Naive thymus-derived CD4-positive, alpha-beta T cell (primary cell): ENCODE measurements around the gene ABCA2. TPM values are rescaled to one million over a fixed set of nuclear protein-coding genes. Genes with fewer than 3 reads are reported as not detected.

Experiments used
- ATAC-seq: fragments of 150-1000 bp; cut with Tn5 transposase; 2 replicates; pipeline ENCODE4 v1.10.0; 2021; ENCODE audit warnings: mild to moderate bottlenecking, moderate library complexity
- CTCF ChIA-PET: fragments of 350-600 bp; sonication (Branson Sonifier 250); formaldehyde crosslinking; loops from one replicate; lab custom pipeline; 2021; ENCODE audit warnings: antibody characterized with exemption; lab: Charles Lee
- POLR2A ChIA-PET: fragments of 350-600 bp; sonication (Branson Sonifier 250); formaldehyde crosslinking; loops from one replicate; lab custom pipeline; 2021; ENCODE audit warnings: antibody characterized with exemption, inconsistent platforms; lab: Charles Lee
- DNase-seq, 9 donors: peaks; one replicate each; pipeline versions ENCODE4 v3.0.0 to v3.0.0-alpha.2; 2020 to 2022; ENCODE audit warnings: mixed read lengths in 1 of 9
- H3K27ac ChIP-seq: one replicate; pipeline ENCODE4 v1.7.0; 2013; ENCODE audit warnings: mild to moderate bottlenecking, low read depth, low read length, moderate library complexity
- H3K27me3 ChIP-seq, 2 donors: one replicate each; pipeline ENCODE4 v1.7.0; 2013; ENCODE audit warnings: low read length in 2 of 2, mild to moderate bottlenecking in 2 of 2, moderate library complexity in 2 of 2; ENCODE audit not compliant: control insufficient read depth in 2 of 2, insufficient read depth in 2 of 2
- H3K36me3 ChIP-seq, 3 experiments: 1 replicate in 2 of 3; 2 replicates in 1 of 3; pipeline ENCODE4 v1.7.0; 2013; ENCODE audit warnings: low read length in 3 of 3, mild to moderate bottlenecking in 3 of 3, moderate library complexity in 1 of 3; ENCODE audit not compliant: insufficient read depth in 3 of 3, control insufficient read depth in 2 of 3
- H3K4me1 ChIP-seq, 2 donors: one replicate each; pipeline ENCODE4 v1.7.0; 2013; ENCODE audit warnings: low read length in 2 of 2, mild to moderate bottlenecking in 2 of 2, moderate library complexity in 1 of 2; ENCODE audit not compliant: control insufficient read depth in 2 of 2, insufficient read depth in 2 of 2
- H3K4me3 ChIP-seq: 2 replicates; pipeline ENCODE4 v1.7.0; 2013; ENCODE audit warnings: mild to moderate bottlenecking, low read length
- H3K9me3 ChIP-seq, 3 experiments: 1 replicate in 2 of 3; 2 replicates in 1 of 3; pipeline ENCODE4 v1.7.0; 2013; ENCODE audit warnings: low read length in 3 of 3; ENCODE audit not compliant: control insufficient read depth in 2 of 3
- H3K27ac Mint-ChIP-seq, 9 donors: one replicate each; pipeline ENCODE4 v1.8.0; 2020 to 2022; ENCODE audit warnings: mixed read lengths in 9 of 9, mild to moderate bottlenecking in 8 of 9, moderate library complexity in 5 of 9, inconsistent platforms in 2 of 9
- H3K27me3 Mint-ChIP-seq, 5 donors: one replicate each; pipeline ENCODE4 v1.8.0; 2021 to 2022; ENCODE audit warnings: mixed read lengths in 5 of 5, mild to moderate bottlenecking in 1 of 5
- H3K36me3 Mint-ChIP-seq, 5 donors: one replicate each; pipeline ENCODE4 v1.8.0; 2020 to 2022; ENCODE audit warnings: mixed read lengths in 5 of 5, mild to moderate bottlenecking in 3 of 5, inconsistent platforms in 1 of 5
- H3K4me1 Mint-ChIP-seq, 7 donors: one replicate each; pipeline ENCODE4 v1.8.0; 2020 to 2022; ENCODE audit warnings: mixed read lengths in 7 of 7, mild to moderate bottlenecking in 3 of 7, inconsistent platforms in 1 of 7
- H3K4me3 Mint-ChIP-seq, 10 donors: one replicate each; pipeline ENCODE4 v1.8.0; 2020 to 2022; ENCODE audit warnings: mild to moderate bottlenecking in 10 of 10, mixed read lengths in 10 of 10, moderate library complexity in 6 of 10, inconsistent platforms in 2 of 10
- H3K9me3 Mint-ChIP-seq, 11 donors: one replicate each; pipeline ENCODE4 v1.8.0; 2020 to 2022; ENCODE audit warnings: mixed read lengths in 11 of 11, mild to moderate bottlenecking in 4 of 11, inconsistent platforms in 1 of 11, moderate library complexity in 1 of 11
- intact Hi-C, 2 donors: fragments of 100-400 bp; cut with micrococcal nuclease; formaldehyde crosslinking; loops; one replicate each; pipeline ENCODE4 v1.15.1; 2023
- polyA plus RNA-seq, 2 donors: library from polyadenylated mRNA; unstranded; fragments of 300-500 nt; fragmentation: Illumina TruSeq; gene quantifications; one replicate each; pipeline ENCODE4 v1.2.3, GENCODE V29; 2021
- total RNA-seq, 6 experiments: library from RNA in 5 of 6; stranded (reverse) in 5 of 6; gene quantifications; 1 replicate in 5 of 6; 2 replicates in 1 of 6; pipeline ENCODE4 v1.2.3 and lab custom pipeline; 2021 to 2026

ABCA2 gene
- total and polyA plus RNA-seq, 7 experiments from 2014 or later = 1.8 to 112 (median 25.1) TPM

DNA sequence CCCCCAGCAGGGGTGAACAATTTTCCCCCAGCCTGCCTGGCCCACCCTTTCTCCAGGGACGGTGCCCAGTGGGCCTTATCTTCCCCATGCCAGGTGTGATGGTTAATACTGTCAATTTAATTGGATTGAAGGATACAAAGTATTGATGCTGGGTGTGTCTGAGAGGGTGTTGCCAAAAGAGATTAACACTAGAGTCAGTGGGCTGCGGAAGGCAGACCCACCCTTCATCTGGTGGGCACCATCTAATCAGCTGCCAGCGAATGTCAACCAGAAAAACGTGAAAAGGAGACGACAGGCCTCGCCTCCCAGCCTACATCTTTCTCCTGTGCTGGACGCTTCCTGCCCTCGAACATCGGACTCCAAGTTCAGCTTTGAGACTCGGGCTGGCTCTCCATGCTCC lies 9.4 kb upstream of the ABCA2 start:
- no peak overlapping the region for H3K4me3 ChIP-seq
- DNase-seq (no peak), ATAC-seq (no peak)
- H3K4me1 ChIP-seq = peaks cover 13 to 20% of the 10 kb centered on the region in 2 donors
- Mint-ChIP-seq H3K36me3 (no peaks in the 10 kb centered on the region), H3K4me3 (no peak overlapping the region), H3K9me3 (no peaks in the 10 kb centered on the region), H3K27me3 (peaks cover 0 to 4% (median 0%) of the 10 kb centered on the region in 5 donors), H3K27ac (no peak overlapping the region), H3K4me1 (peaks cover 11 to 23% (median 12%) of the 10 kb centered on the region in 7 donors)
- intact Hi-C loops = no loop called here
- ChIA-PET CTCF (no interaction called here), POLR2A (interaction anchor here (0.5 to 0.6 kb wide), 2 partner anchors 10 to 19 kb away, joined by 3 to 4 read pairs; no protein-coding TSS in a partner anchor)
- H3K9me3 ChIP-seq = no peaks in the 10 kb centered on the region
- H3K27ac ChIP-seq = no peak overlapping the region
- H3K36me3 ChIP-seq = no peaks in the 10 kb centered on the region
- H3K27me3 ChIP-seq = no peaks in the 10 kb centered on the region

DNA sequence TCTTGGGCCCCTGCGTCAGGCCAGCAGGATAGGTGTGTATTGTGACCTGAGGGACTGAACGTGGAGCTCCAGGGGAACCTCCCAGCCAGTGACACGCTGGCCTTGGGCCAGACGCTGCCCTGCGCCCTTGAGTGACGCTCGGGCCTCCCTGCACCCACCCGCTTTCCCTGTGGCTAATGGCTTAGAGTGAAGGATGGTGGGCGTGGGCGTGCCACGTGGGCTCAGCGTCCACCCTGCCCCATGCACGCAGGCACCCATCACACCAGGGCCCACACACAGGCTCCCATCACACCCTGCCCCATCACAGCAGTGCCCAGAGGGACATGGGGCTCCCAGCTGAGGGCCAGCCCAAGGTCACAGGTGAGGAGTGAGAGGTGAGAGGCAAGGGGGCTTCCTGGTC lies 9.0 kb upstream of the ABCA2 start:
- Mint-ChIP-seq H3K4me1 (peaks cover 11 to 25% (median 12%) of the 10 kb centered on the region in 7 donors), H3K36me3 (no peaks in the 10 kb centered on the region), H3K27ac (no peak overlapping the region), H3K9me3 (no peaks in the 10 kb centered on the region), H3K27me3 (peaks cover 0 to 4% (median 0%) of the 10 kb centered on the region in 5 donors), H3K4me3 (no peak overlapping the region)
- H3K9me3 ChIP-seq = no peaks in the 10 kb centered on the region
- CTCF ChIA-PET = interaction anchor here (1.1 to 3.5 kb wide), 2 partner anchors 10 to 249 kb away, joined by 4 to 49 read pairs; partner anchors contain the start of gene TMEM141
- POLR2A ChIA-PET = interaction anchor here (0.5 kb wide), 1 partner anchor 20 kb away, joined by 4 read pairs; no protein-coding TSS in a partner anchor
- peaks cover 17 to 22% of the 10 kb centered on the region in 2 donors for H3K4me1 ChIP-seq
- H3K27me3 ChIP-seq = no peaks in the 10 kb centered on the region
- no peaks in the 10 kb centered on the region for H3K36me3 ChIP-seq
- intact Hi-C loops = no loop called here
- ATAC-seq = no peak
- H3K27ac ChIP-seq = no peak overlapping the region
- H3K4me3 ChIP-seq = no peak overlapping the region
- no peak for DNase-seq

DNA sequence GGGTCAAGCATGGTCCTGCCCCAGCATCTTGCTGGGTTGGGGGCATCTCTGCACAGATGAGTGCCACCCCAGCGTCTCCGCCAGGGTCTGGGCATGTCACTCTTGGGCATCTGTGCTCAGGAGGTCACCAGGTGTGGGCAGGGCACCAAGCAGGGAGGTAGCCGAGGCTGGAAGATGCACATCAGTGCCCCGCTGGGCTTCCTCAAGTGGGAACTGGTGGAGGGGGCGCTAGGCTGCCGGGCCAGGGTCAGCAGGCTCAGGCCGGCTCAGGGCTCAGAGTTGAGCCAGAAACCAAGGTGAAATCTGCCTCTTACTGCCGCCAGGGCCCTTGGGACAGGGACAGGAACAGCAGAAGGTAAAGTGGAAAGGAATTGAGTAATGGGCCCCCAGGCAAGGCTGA lies 7.9 kb upstream of the ABCA2 start:
- Mint-ChIP-seq H3K27ac (no peak overlapping the region), H3K4me1 (peaks cover 11 to 29% (median 16%) of the 10 kb centered on the region in 7 donors), H3K9me3 (no peaks in the 10 kb centered on the region), H3K36me3 (no peaks in the 10 kb centered on the region), H3K4me3 (no peak overlapping the region), H3K27me3 (peaks cover 0 to 4% (median 0%) of the 10 kb centered on the region in 5 donors)
- ChIA-PET CTCF (interaction anchor here (0.9 to 3.5 kb wide), 9 partner anchors 9 to 276 kb away, joined by 3 to 49 read pairs (median 4); partner anchors contain the start of genes RABL6 and TMEM141), POLR2A (interaction anchor here (1.0 to 1.5 kb wide), 5 partner anchors 9 to 248 kb away, joined by 3 to 7 read pairs (median 3); partner anchors contain the start of gene FBXW5)
- Histone ChIP-seq H3K4me3 (no peak overlapping the region), H3K36me3 (no peaks in the 10 kb centered on the region), H3K4me1 (peaks cover 28 to 33% of the 10 kb centered on the region in 2 donors), H3K9me3 (no peaks in the 10 kb centered on the region), H3K27me3 (no peaks in the 10 kb centered on the region), H3K27ac (no peak overlapping the region)
- DNase-seq (no peak), ATAC-seq (no peak)
- intact Hi-C loops = loop anchor here (1.0 to 2.0 kb wide), 5 partner anchors 32 to 249 kb away; partner anchors contain the start of genes AJM1 (in 1 of the 2), C8G (in 1 of the 2) and FBXW5 (in 1 of the 2)

DNA sequence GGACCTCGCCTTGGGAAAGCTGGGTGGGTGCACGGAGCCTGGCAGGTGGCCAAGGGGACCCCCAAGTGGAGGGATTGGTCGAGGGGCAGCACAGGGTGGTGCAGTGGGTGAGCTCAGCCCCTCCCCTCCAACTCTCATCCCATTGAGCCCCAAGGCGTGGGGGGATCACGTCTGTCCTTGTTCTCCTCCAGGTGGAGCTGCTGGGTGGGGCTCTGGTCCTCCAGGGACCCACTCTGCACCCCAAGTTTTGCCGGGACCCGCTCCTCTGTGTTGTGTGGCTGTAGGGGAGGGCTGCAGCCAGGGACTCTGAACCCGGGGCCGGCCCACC lies 7.4 kb upstream of the ABCA2 start:
- Mint-ChIP-seq H3K27me3 (peaks cover 0 to 4% (median 0%) of the 10 kb centered on the region in 5 donors), H3K4me3 (peak overlapping the region in 5 of 10 donors; percentile 55 to 81 (median 65)), H3K27ac (peak overlapping the region in 1 of 9 donors; percentile 85), H3K4me1 (peaks cover 11 to 33% (median 21%) of the 10 kb centered on the region in 7 donors), H3K36me3 (no peaks in the 10 kb centered on the region), H3K9me3 (no peaks in the 10 kb centered on the region)
- H3K27ac ChIP-seq = no peak overlapping the region
- H3K36me3 ChIP-seq = no peaks in the 10 kb centered on the region
- intact Hi-C loops = loop anchor here (1.0 to 2.0 kb wide), 5 partner anchors 31 to 248 kb away; partner anchors contain the start of genes AJM1 (in 1 of the 2), C8G (in 1 of the 2) and FBXW5 (in 1 of the 2)
- H3K4me1 ChIP-seq = peaks cover 33 to 38% of the 10 kb centered on the region in 2 donors
- ATAC-seq = no peak
- ChIA-PET POLR2A (interaction anchor here (0.6 to 1.5 kb wide), 12 partner anchors 9 to 248 kb away, joined by 3 to 7 read pairs (median 3); partner anchors contain the start of genes FBXW5 and MAN1B1), CTCF (interaction anchor here (0.8 to 3.5 kb wide), 17 partner anchors 9 to 275 kb away, joined by 3 to 49 read pairs (median 4); partner anchors contain the start of genes AJM1, RABL6 and TMEM141)
- no peak overlapping the region for H3K4me3 ChIP-seq
- H3K9me3 ChIP-seq = no peaks in the 10 kb centered on the region
- DNase-seq = peak in 1 of 9 donors; percentile 22
- H3K27me3 ChIP-seq = no peaks in the 10 kb centered on the region

DNA sequence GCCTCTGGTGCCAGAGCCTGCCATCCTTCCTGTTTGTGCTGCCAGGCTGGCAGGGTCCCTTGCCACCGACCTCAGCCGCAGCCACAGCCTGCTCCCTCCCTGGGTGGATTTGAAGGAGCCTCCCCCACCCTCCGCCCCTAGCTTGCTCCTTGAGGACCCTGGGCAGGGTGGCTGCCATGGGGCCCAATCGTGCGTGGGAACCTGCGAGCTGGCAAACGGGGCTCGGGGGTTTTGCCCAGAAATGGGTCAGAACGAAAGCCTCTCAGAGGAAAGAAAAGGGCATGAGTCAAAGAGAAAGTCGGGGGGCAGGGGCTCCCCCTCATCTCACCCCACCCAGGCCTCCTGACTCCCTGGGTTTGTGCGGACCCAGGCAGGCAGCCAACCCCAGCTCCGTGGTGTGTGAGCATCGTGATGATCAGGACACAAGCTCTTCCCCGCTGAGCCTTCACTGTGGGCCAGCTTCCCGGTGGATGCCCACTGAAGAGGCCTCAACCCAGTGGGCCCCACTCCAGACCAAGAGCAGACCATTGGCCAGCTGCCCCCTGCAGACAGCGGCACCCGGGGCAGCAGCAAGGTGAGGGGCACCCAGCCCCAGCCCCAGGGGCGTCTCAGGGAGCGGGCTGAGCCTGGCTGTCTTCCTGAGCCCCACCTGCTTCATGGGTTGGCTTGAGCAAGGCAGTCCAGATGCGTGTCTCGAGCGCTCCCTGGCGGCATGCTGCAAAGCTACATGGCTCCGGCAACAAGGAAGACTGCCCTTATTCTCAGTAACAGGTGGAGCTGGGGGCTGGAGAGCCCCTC lies 6.9 kb upstream of the ABCA2 start:
- ATAC-seq (peak; percentile 84), DNase-seq (peak; percentile 74 to 88 (median 82))
- peak overlapping the region; percentile 34 for H3K4me3 ChIP-seq
- intact Hi-C loops = loop anchor here (1.0 to 2.0 kb wide), 5 partner anchors 31 to 248 kb away; partner anchors contain the start of genes AJM1 (in 1 of the 2), C8G (in 1 of the 2) and FBXW5 (in 1 of the 2)
- peaks cover 0 to 3% (median 0%) of the 10 kb centered on the region in 5 donors for H3K27me3 Mint-ChIP-seq
- peaks cover 11 to 37% (median 26%) of the 10 kb centered on the region in 7 donors for H3K4me1 Mint-ChIP-seq
- H3K36me3 ChIP-seq = no peaks in the 10 kb centered on the region
- ChIA-PET CTCF (interaction anchor here (0.7 to 3.5 kb wide), 18 partner anchors 8 to 275 kb away, joined by 3 to 49 read pairs (median 4); partner anchors contain the start of genes AJM1, RABL6 and TMEM141), POLR2A (interaction anchor here (0.6 to 1.5 kb wide), 14 partner anchors 8 to 247 kb away, joined by 3 to 7 read pairs (median 3); partner anchors contain the start of genes FBXW5, MAN1B1 and TRAF2)
- H3K27ac ChIP-seq = no peak overlapping the region
- H3K9me3 ChIP-seq = no peaks in the 10 kb centered on the region
- peak overlapping the region; percentile 55 to 81 (median 66) for H3K4me3 Mint-ChIP-seq
- H3K36me3 Mint-ChIP-seq = no peaks in the 10 kb centered on the region
- H3K9me3 Mint-ChIP-seq = no peaks in the 10 kb centered on the region
- peaks cover 38 to 43% of the 10 kb centered on the region in 2 donors for H3K4me1 ChIP-seq
- H3K27me3 ChIP-seq = no peaks in the 10 kb centered on the region
- H3K27ac Mint-ChIP-seq = peak overlapping the region in 4 of 9 donors; percentile 19 to 85 (median 43)
